Keratinocyte (primary cell): Measurements from ENCODE around the gene NMT1. TPM values are rescaled to one million over a fixed set of nuclear protein-coding genes. Genes with fewer than 3 reads are reported as not detected.
A peak's percentile ranks its signal among the peaks of the same experiment; 100 is the strongest.

Experiments used
- DNase-seq: peaks from one replicate; pipeline ENCODE4 v3.0.0-alpha.2; 2011; ENCODE audit warnings: low read depth, missing footprints, low spot score
- FAIRE-seq: peaks from 2 replicates; lab custom pipeline; 2011; peaks lifted over from hg19 to GRCh38; lab: Jason Lieb, UNC
- H2AFZ ChIP-seq: 2 replicates; pipeline ENCODE4 v1.6.0; 2012; ENCODE audit warnings: low read length, control low read depth, inconsistent platforms; ENCODE audit not compliant: control insufficient read depth
- H3K27ac ChIP-seq: 2 replicates; pipeline ENCODE4 v1.5.1; 2011; ENCODE audit warnings: low read length; ENCODE audit not compliant: control insufficient read depth, insufficient read depth
- H3K27me3 ChIP-seq: 3 replicates; pipeline ENCODE4 v1.6.0; 2011; ENCODE audit warnings: low read length; ENCODE audit not compliant: control insufficient read depth, insufficient read depth; ENCODE audit errors: extremely low read depth
- H3K36me3 ChIP-seq, 2 experiments: 2 replicates in 1 of 2; 3 replicates in 1 of 2; pipeline ENCODE4 v1.5.1; 2011; ENCODE audit warnings: low read length in 2 of 2, mild to moderate bottlenecking in 1 of 2; ENCODE audit not compliant: control insufficient read depth in 2 of 2, insufficient read depth in 2 of 2; ENCODE audit errors: extremely low read depth in 1 of 2
- H3K4me1 ChIP-seq: 3 replicates; pipeline ENCODE4 v1.5.1; 2011; ENCODE audit warnings: low read length; ENCODE audit not compliant: control insufficient read depth, insufficient read depth; ENCODE audit errors: extremely low read depth
- H3K4me2 ChIP-seq: 3 replicates; pipeline ENCODE4 v1.6.0; 2011; ENCODE audit warnings: low read depth, low read length; ENCODE audit not compliant: control insufficient read depth, insufficient read depth; ENCODE audit errors: extremely low read depth
- H3K4me3 ChIP-seq, 3 experiments: fragments of 200-600 bp in 1 of 3; sonication (generic) in 1 of 3; 2 replicates in 2 of 3; 3 replicates in 1 of 3; pipeline ENCODE4 v1.5.1; 2011 to 2016; ENCODE audit warnings: low read length in 3 of 3, mild to moderate bottlenecking in 3 of 3, control low read depth in 2 of 3, inconsistent platforms in 1 of 3, low read depth in 1 of 3, mixed read lengths in 1 of 3, mixed run types in 1 of 3, moderate library complexity in 1 of 3; ENCODE audit not compliant: control insufficient read depth in 2 of 3, insufficient read depth in 2 of 3; ENCODE audit errors: extremely low read depth in 1 of 3
- H3K79me2 ChIP-seq: 2 replicates; pipeline ENCODE4 v1.6.0; 2012; ENCODE audit warnings: low read length; ENCODE audit not compliant: control insufficient read depth, insufficient read depth
- H3K9ac ChIP-seq: 3 replicates; pipeline ENCODE4 v1.6.0; 2011; ENCODE audit warnings: low read length; ENCODE audit not compliant: control insufficient read depth, insufficient read depth; ENCODE audit errors: extremely low read depth
- H3K9me1 ChIP-seq: 3 replicates; pipeline ENCODE4 v1.6.0; 2011; ENCODE audit warnings: low read length; ENCODE audit not compliant: control insufficient read depth, insufficient read depth; ENCODE audit errors: extremely low read depth
- H3K9me3 ChIP-seq: 2 replicates; pipeline ENCODE4 v1.5.1; 2012; ENCODE audit warnings: low read depth, low read length; ENCODE audit not compliant: control insufficient read depth
- H4K20me1 ChIP-seq: 3 replicates; pipeline ENCODE4 v1.6.0; 2011; ENCODE audit warnings: low read length; ENCODE audit not compliant: control insufficient read depth, insufficient read depth; ENCODE audit errors: extremely low read depth
- EZH2 ChIP-seq: IDR thresholded peaks from one replicate; pipeline ENCODE4 v1.6.1; 2012; ENCODE audit warnings: inconsistent platforms, mild to moderate bottlenecking, low read length, moderate library complexity
- dilution Hi-C: fragments of 300-500 bp; cut with MboI; formaldehyde crosslinking; loops from one replicate; pipeline ENCODE4 v1.7.0; 2020; ENCODE audit warnings: low sequenced_read_pairs; ENCODE audit not compliant: extremely low pct_ligation_motif_present
- polyA plus RNA-seq, 5 experiments: library from polyadenylated mRNA; depleted of rRNA in 3 of 5; stranded (reverse) in 3 of 5; stranded (forward) in 1 of 5; unstranded in 1 of 5; fragments of >200 nt; gene quantifications; 1 replicate in 1 of 5; 2 replicates in 3 of 5; 3 replicates in 1 of 5; pipeline versions ENCODE4 v1.2.1 to v1.2.3, GENCODE V29; 2011 to 2012; ENCODE audit warnings: missing spikeins in 2 of 5, low read depth in 1 of 5, low replicate concordance in 1 of 5
- TF ChIP-seq, protein P1 (sequence below), 3 experiments: IDR thresholded peaks in 1 of 3; conservative IDR thresholded peaks in 1 of 3; optimal IDR thresholded peaks in 1 of 3; 2 replicates in 2 of 3; 3 replicates in 1 of 3; pipeline versions ENCODE3 to v1.5.1; 2011; ENCODE audit warnings: low read length in 3 of 3, mild to moderate bottlenecking in 3 of 3, moderate library complexity in 2 of 3, control low read depth in 1 of 3, inconsistent platforms in 1 of 3; ENCODE audit not compliant: insufficient read depth in 2 of 3; ENCODE audit errors: extremely low read depth in 1 of 3

The NMT1 gene
- polyA plus RNA-seq, 1 donor (not counting 4 experiments of a cell fraction or from before 2014, with no cell fraction given): 101 TPM

DNA sequence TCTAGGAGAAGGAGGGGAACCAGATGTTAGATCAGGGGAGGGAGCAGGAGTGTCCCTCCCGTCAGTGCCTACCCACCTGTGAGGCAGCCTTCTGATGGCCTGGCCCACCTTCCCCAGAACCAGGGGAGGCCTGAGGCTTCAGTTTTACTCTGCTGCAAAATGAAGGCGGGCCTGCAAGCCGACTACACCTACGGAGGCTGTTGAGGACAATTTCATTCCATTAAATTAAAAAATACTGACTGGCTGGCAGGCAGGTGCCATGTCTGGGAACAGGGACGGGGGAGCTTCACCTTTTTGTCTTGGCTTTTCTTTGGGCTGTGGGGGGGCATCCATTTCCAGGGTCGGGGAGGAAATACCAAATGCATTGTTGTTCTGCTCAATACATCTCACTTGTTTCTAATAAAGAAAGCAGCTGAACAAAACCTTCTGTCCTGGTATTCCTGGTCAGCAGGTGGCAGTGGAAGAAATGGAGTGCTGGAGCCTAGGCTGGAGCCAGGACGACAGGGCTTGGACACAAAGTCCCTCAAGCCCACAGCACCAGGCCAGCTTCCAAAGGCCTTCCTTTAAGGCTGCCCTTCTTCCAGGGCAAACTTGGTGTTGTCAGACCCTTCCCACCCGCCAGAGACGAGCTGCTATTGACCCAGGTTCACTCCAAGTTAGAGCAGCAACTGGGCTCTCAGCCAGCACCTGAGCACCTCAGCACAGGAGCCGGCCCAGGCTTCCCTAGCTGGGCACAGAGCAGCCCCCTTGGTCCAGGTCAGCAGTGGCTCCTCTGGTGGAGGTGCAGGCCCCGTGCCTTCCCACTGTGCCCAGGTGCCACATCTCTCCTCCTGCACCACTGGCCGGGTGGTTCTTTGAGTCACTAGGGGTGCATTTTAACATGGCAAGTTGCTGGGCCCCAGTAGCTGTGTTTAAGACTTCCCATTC is 47.7 kb downstream of the NMT1 start:
- no peak for FAIRE-seq
- TF ChIP-seq EZH2: no peak
- TF ChIP-seq, protein P1, sequence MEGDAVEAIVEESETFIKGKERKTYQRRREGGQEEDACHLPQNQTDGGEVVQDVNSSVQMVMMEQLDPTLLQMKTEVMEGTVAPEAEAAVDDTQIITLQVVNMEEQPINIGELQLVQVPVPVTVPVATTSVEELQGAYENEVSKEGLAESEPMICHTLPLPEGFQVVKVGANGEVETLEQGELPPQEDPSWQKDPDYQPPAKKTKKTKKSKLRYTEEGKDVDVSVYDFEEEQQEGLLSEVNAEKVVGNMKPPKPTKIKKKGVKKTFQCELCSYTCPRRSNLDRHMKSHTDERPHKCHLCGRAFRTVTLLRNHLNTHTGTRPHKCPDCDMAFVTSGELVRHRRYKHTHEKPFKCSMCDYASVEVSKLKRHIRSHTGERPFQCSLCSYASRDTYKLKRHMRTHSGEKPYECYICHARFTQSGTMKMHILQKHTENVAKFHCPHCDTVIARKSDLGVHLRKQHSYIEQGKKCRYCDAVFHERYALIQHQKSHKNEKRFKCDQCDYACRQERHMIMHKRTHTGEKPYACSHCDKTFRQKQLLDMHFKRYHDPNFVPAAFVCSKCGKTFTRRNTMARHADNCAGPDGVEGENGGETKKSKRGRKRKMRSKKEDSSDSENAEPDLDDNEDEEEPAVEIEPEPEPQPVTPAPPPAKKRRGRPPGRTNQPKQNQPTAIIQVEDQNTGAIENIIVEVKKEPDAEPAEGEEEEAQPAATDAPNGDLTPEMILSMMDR (optimal IDR thresholded peaks at IDR 0.05 in 1 of 3, IDR thresholded peaks at IDR 0.05 in 1 of 3, conservative IDR thresholded peaks at IDR 0.05 in 1 of 3; ENCODE audit: extremely low read depth in 1 of 3, insufficient read depth in 2 of 3, low read length in 3 of 3): peak in 1 of 3 experiments; percentile 29
- peaks cover 6% of the 10 kb centered on the region for H3K4me1 ChIP-seq
- no peaks in the 10 kb centered on the region for H3K79me2 ChIP-seq
- peaks cover 9% of the 10 kb centered on the region for H4K20me1 ChIP-seq
- H2AFZ ChIP-seq: no peak overlapping the region
- no peak for DNase-seq
- no peak overlapping the region for H3K4me3 ChIP-seq
- H3K9me3 ChIP-seq: no peaks in the 10 kb centered on the region
- H3K27ac ChIP-seq: no peak overlapping the region
- no peaks in the 10 kb centered on the region for H3K27me3 ChIP-seq
- no peaks in the 10 kb centered on the region for H3K9me1 ChIP-seq
- no peak overlapping the region for H3K9ac ChIP-seq
- dilution Hi-C loops: no loop called here
- H3K4me2 ChIP-seq: no peak overlapping the region
- peaks cover 49 to 57% of the 10 kb centered on the region in 2 experiments for H3K36me3 ChIP-seq

DNA sequence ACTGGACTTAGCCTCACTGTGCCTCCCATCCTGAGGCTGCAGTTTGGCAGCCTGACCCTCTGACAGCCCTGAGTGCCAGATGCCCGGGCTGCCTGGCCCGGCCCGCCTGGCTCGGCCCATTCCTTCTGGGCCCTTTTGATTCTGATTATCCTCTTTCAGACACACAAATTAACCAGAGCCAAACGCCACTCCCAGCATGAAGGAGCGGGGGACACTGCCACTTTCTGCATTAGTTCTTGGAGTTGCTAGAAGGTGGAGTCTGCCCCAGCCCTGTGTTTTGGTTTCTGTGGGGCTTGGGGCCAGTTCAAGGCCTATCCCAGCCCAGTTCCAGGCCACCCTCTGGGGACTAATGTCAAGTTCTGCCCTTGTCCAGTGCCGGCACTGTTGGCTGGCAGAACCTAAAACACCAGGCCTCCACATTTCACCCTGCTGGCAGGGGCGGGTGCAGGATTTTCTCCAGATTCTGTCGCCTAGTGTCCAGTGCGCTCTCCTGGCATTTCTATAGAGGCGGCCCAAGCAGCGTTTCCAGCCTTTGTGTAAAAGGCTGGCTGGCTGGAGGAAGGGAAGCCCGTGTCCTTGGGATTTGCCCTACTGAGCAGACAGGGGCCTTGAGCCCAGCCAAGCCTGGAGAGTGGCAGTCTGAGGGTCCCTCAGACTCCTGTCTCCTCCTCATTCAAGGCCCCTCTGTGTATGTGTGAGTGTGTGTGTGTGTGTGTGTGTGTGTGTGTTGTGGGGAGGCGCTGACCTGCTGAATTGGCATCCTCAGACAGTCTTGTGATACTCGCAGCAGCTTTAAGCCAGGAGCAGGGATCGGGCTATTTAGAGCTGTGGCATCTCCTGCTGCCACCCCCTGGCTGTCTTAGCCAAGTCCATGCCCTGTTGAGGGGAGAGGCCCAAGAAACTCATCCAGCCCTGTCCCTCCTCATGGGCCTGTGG is 49.8 kb downstream of the NMT1 start:
- Histone ChIP-seq H3K4me2 (no peak overlapping the region), H3K27me3 (no peaks in the 10 kb centered on the region), H3K4me3 (no peak overlapping the region), H3K4me1 (peaks cover 6% of the 10 kb centered on the region), H3K79me2 (no peaks in the 10 kb centered on the region), H3K36me3 (peaks cover 38 to 39% of the 10 kb centered on the region in 2 experiments), H3K27ac (no peak overlapping the region), H4K20me1 (peaks cover 5% of the 10 kb centered on the region), H2AFZ (no peak overlapping the region), H3K9ac (no peak overlapping the region), H3K9me1 (no peaks in the 10 kb centered on the region), H3K9me3 (no peaks in the 10 kb centered on the region)
- dilution Hi-C loops: no loop called here
- DNase-seq: no peak
- no peak for FAIRE-seq
- TF ChIP-seq EZH2: no peak
- TF ChIP-seq, protein P1 (optimal IDR thresholded peaks at IDR 0.05 in 1 of 3, IDR thresholded peaks at IDR 0.05 in 1 of 3, conservative IDR thresholded peaks at IDR 0.05 in 1 of 3; ENCODE audit: extremely low read depth in 1 of 3, insufficient read depth in 2 of 3, low read length in 3 of 3): peak in 1 of 3 experiments; percentile 14
